SW 1271 (cell line): ENCODE data around the gene TMEM40.
"Not testable (repeated sequence)": the region's sequence is repeated elsewhere in the genome, so short reads cannot be mapped to it uniquely, and the experiment has no call there.

Experiments
- DNase-seq, 2 experiments: peaks; one replicate each; lab custom pipeline; 2025; lab: John Stamatoyannopoulos, UW

Gene TMEM40

DNA sequence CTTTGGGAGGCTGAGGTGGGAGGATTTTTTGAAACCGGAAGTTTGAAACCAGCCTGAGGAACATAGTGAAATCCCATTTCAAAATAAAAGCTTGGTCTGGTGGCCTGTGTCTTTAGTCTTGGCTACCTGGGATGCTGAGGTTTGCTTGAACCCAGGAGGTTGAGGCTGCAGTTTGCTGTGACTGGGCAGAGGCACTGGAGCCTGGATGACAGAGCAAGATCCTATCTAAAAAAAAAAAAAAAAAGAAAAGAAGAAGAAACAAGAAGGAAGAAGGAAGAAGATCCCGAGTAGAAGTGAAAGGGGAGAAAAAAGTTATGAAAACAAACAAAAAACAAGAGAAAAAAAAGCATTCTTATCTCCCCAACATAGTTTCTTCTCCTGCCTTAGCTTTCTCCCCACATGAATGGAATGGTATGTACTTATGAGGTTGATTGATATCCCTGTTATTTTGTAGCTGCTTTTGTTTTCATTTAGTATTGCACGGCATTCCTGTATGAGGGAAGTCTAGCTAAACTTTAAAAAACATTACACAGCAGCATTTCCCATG is 42.4 kb downstream of the TMEM40 start:
- DNase-seq: no peak

DNA sequence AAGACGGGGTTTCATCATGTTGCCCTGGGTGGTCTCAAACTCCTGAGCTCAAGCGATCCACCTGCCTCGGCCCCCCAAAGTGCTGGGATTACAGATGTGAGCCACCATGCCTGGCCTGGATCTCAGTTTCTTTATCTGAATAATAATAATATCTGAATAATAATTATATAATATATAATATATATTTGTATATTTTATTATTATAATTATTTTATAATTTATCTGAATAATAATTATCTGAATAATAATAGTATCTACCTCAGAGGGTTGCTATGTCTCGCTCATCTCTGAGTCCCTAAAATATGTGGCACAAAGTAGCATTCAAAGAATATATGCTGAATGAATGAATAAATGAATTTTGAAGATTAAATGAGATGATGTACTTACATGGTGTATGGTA is 44.8 kb downstream of the TMEM40 start:
- no peak for DNase-seq

DNA sequence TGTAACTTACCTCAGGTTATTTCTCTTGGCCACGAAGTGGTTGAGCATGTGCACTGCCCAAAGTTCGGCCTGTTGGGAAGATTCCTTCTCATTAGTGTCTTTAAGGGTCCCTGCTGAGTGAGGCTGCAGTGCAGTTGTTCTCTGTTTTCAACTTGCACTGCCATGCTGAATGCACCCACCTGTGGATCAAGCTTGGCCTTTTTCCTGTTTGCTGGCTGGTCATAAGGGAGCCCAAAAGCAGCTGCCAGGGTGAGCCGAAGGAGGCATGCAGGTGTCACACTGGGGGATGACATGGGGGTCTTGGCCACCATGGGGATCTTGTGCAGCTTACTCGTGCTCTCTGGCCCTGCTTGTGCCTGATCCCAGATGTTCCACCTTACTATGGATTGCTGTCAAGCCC is 49.0 kb downstream of the TMEM40 start:
- no peak for DNase-seq

DNA sequence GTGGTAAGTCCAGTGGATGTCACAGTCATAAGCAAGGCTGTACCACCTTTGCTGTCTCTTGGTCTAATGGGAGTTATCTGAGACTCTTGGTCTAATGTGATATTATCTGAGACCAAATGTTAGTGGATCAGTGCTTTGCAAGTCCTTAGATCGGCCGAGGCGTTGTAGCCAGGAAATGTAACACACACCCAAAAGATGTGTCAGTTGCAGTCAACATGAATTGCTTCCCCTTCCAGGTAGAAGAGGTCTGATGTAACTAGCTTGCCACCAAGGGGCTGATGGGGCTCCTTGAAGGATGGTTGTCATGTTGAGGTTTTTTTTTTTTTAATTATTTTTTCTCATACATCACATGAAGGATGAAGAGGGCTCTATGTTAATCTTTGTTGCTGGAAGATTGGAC is 49.7 kb downstream of the TMEM40 start:
- no peak for DNase-seq

DNA sequence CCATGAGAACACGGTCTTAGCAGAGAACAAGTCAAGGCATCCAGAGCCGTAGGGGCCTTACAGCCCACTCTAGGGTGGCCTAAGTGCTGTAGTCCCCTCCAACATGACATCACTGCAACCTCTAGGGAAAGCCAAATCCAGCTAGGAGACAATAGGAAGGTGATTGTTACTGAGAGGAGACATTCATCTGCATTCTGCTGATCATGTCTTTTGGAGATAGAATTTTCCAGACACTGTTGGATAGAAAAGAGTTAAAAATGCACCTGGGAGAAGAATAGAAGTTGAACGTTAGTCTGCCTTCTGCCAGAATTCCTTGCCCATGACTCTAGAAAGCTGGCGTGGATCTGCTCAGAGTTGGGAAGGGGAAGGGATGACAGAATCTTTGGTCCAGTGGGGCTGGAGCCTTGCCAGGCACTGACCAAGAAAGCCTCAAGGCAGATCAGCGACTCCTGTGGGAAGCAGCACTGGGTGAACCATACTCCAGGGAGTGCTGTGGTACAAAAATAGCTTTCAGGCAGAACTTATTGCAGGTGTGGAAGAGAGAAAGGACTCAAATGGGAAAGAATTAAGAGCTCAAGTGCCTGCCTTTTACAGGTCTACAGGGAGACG is 50.4 kb downstream of the TMEM40 start:
- DNase-seq: no peak

DNA sequence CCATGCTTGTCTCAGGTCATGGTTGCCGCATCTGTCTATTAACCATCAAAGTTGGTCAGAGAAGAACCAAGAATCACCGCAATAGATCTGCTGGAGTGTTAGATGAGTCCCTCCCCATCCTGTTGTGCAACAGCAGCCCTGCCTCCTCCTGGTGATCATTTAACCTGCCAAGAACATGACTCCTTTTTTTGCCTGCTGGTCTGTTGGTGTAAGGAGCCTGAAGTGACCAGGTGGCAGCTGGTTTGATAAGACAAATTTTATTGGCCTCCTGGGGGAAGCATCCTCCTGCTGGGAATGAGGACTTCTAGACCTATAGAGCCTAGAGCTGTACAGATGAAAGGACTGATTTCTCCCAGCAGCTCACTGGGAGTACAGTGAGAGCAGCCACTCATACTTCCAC is 51.6 kb downstream of the TMEM40 start:
- no peak for DNase-seq

DNA sequence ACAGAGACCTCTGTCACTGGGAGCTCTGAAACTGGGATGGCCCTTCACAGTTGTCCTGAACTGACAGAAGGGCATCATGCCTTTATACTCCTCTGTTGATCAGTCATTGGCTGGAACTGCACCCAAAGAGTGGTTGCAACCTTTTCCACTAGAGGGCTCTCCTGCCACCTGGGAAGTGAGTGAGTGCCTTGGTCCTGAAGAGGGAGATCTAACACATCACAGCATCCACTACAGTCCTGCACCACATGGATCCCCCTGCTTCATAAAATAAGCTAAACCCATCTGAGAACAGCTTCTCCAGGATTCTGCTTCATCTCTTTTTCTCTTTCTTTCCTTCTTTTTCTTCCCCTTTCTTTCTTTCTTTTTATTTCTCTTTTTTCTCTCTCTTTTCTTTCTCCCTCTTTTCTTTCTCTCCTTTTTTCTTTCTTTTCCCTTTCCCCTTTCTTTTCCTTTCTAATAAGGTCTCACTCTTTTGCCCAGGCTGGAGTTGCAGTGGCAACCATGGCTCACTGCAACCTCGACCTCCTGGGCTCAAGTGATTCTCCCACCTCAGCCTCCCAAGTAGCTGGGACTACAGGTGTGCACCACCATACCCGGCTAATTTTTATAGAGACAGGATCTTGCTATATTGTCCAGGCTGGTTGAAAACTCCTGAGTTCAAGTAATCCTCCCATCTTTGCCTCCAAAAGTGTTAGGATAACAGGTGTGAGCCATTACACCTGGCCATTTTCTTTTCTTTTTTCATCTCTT is 52.4 kb downstream of the TMEM40 start:
- peak; percentile 74 to 87 for DNase-seq

DNA sequence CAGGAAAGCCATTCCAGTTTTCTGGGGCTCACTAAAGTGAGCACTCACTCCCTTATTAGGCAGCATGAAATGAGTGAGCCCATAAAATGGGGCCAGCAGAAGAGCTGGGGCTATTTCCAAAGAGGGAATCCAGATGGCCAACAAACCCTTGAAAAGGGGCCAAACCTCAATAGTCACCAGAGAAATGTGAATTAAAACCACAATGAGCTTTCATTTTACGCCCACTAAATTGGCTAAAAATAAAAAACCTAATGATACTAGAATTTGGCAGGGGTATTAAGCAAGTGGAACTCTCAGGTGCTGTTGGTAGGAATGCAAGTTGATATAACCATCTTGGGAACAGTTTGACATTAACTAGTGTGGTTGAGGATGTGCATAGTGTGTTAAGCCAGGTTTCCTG is 53.1 kb downstream of the TMEM40 start:
- no peak for DNase-seq

DNA sequence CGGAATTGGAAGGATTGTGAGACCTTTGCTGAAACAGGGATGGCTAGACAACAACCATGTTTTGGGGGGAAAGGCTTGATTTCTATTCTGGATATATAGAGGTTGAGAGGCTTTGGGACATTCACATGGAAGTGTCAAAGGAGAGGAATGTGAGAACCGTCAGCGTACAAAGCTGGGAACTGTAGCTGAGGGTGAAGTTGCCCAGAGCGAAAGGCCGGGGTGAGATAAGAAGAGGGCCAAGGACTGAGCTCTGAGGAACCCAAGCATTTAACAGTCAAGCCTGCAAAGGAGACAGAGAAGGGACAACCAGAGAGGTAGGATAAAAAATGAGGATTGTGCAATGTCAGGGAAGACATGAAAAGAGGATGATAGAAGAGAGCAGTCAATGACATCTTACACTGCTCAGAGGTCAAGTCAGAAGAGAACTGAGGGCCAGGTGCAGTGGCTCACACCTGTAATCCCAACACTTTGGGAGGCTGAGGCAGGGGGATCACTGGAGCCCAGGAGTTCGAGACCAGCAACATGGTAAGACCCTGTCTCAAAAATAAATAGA is 53.6 kb downstream of the TMEM40 start:
- no peak for DNase-seq

DNA sequence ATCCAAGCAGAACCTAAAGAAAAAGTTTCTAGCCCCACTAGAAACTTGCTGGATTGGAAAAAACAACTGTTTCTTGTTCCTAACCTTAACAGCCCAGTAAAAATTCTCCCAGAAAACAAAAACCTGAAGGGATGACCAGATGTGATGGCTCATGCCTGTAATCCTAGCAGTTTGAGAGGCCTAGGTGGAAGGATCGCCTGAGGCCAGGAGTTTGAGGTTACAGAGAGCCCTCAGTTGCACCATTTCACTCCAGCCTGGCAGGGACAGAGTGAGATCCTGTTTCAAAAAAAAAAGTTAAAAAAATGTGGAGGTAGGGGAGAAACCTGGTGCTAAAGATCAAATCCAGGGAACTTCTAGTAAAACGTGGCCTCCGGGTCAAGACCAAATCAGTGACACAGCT is 56.6 kb downstream of the TMEM40 start:
- DNase-seq: no peak

DNA sequence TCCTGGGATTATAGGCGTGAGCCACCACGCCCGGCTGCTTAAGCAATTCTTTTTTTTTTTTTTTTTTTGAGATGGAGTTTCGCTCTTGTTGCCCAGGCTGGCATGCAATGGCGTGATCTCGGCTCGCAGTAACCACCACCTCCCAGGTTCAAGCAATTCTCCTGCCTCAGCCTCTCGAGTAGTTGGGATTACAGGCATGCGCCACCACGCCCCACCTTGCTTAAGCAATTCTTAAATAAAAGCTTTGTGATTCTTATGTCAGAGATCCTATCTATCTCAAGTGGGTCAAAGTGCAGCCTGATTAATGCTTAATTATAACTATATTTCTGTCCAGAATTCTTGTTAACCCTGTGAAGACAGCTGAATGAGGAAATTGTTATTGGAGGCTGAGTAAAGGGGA is 57.5 kb downstream of the TMEM40 start:
- DNase-seq: not testable (repeated sequence)

DNA sequence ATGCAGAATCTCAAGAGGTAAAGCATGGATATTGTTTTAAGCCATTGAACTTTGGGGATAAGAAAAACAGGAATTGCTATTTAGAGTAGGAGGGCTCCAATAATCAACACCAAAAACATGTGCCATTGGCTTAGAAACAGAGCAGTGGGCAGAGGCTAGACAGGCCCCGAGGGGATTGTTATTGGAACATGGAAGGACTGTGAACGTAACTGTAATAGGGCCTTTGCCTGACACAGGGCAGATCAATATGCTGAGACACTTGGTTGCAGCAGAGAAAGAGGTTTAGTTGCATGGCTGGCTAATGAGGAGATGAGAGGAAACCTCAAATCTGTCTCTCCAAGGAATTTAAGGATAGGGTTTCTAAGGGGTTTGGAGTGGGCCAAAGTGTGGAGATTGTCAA is 58.3 kb downstream of the TMEM40 start:
- DNase-seq: no peak

DNA sequence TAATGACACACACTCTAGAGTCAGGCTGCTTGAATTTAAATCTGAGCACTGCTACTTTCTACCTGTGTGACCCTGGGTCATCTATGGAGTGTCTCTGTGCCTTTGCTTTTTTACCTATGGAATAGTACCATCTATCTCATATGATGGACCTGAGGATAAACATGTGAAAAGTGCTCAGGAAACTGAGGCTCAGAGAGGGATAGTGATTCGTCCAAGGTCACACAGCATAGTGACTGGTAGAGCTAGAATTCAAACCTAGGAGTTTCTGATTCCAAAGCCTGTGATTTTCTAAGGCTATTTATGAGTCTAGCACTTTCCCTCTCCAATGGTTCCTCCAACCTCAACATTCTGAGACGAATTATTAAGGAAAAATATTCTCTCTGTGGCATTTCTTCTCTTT is 63.1 kb downstream of the TMEM40 start:
- no peak for DNase-seq

DNA sequence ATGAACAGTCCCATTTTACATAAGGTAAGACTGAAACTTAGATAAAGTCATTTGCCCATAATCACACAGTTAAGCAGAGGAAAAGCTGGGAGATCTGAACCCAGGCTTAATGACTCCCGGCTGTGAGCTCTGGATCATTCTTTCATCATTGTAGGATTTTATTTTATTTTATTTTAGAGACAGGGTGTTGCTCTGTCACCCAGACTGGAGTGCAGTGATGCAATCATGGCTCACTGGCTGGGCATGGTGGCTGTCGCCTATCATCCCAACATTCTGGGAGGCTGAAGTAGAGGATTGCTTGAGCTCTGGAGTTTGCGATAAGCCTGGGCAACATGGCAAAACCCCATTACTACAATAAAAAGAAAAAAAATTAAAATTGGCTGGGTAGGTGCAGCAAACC is 63.9 kb downstream of the TMEM40 start:
- DNase-seq: no peak

DNA sequence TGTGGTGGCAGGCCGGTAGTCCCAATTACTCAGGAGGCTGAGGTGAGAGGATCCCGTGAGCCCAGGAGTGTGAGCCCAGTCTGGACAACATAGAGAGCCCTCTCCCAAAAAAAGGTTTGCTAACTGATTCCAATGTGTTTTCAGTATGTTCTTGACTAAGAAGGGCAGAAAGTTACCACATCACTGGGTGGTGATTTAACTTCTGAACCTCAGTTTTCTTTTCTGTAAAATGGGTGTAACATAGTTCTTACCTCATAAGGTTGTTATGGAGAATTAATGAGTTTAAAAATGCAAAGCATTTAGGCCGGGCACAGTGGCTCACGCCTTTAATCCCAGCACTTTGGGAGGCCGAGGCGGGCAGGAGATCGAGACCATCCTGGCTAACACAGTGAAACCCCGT is 66.6 kb downstream of the TMEM40 start:
- no peak for DNase-seq

DNA sequence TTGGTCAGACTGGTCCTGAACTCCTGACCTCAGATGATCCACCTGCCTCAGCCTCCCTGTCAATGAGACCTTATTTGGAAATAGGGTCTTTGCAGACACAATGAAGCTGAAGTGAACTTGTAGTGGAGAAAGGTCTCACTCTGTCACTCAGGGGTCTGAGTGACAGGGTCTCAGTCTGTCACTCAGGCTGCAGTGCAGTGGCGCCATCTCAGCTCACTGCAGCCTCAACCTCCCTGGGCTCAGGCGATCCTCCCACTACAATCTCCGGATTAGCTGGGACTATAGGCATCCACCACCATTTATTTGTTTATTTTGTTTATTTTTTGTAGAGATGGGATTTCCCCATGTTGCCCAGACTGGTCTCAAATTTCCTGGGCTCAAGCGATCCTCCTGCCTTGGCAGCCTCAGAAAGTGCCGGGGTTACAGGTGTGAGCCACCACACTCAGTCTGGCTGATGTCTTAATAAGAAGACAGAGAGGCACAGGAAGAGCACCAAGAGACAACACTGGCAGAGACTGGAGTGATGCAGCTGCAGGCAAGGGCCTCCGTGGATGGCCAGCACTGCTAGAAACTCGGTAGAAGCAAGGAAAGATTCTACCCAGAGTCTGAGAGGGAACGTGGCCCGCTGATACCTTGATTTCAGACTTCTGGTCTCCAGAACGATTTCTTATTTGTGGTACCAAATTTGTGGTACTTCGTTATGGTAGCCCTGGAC is 68.9 kb downstream of the TMEM40 start:
- no peak for DNase-seq

DNA sequence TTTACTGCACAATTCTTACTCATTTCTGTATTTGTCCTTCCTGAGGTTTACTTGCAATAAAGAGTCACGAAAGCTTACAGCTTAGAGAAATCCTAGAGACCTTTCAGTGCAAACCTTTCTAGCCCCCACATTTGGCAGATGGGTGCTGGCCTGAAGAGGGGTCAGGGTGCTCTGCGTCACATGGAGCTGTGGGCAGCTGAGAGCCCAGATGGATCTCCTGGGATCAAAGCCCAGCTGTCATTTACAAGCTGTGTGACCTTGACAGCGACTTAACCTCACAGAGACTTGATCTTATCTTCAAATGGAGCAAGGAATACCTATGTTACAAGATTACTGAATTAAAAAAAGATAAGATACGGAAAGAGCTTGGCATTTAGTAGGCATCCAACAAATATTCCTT is 71.1 kb downstream of the TMEM40 start:
- no peak for DNase-seq

DNA sequence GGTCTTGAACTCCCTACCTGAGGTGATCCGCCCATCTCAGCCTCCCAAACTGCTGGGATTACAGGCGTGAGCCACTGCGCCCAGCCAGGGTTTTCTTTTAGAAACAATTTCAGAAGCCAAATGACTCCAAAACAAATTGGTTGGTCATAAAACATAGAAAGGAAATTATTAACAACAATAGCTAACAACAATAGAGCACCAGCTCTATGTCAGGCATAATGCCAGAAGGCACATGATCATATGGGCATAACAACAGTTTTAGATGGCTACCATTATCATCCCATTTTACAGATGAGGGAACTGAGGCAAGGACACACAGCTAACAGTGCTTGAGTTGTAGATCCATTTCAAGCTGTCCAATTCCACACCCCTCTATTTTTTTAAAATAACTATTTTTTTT is 73.0 kb downstream of the TMEM40 start:
- no peak for DNase-seq
